Smooth muscle cell (in vitro differentiated cells): ENCODE results near the gene ZIC4. TPM values are rescaled to one million over a fixed set of nuclear protein-coding genes. Genes with fewer than 3 reads are reported as not detected.

ENCODE experiments used
- DNase-seq: peaks from one replicate; lab custom pipeline; 2025; ENCODE audit not compliant: unreplicated experiment; lab: John Stamatoyannopoulos, UW
- H2AFZ ChIP-seq: fragments of 200-600 bp; sonication (generic); 2 replicates; pipeline ENCODE4 v1.6.0; 2016; ENCODE audit warnings: antibody characterized with exemption, low read depth, mild to moderate bottlenecking
- H3F3A ChIP-seq: fragments of 200-600 bp; sonication (generic); 2 replicates; pipeline ENCODE4 v1.6.0; 2017; ENCODE audit warnings: antibody characterized with exemption, low read depth
- H3K27ac ChIP-seq: fragments of 200-600 bp; sonication (generic); 2 replicates; pipeline ENCODE4 v1.5.1; 2016; ENCODE audit warnings: low read depth, mild to moderate bottlenecking
- H3K27me3 ChIP-seq: fragments of 200-600 bp; sonication (generic); 2 replicates; pipeline ENCODE4 v1.6.1; 2016; ENCODE audit warnings: low read depth, mild to moderate bottlenecking
- H3K36me3 ChIP-seq: fragments of 200-600 bp; sonication (generic); 2 replicates; pipeline ENCODE4 v1.5.1; 2016; ENCODE audit warnings: low read depth
- H3K4me1 ChIP-seq: fragments of 200-600 bp; sonication (generic); 2 replicates; pipeline ENCODE4 v1.5.1; 2016; ENCODE audit warnings: low read depth
- H3K4me2 ChIP-seq: fragments of 200-600 bp; sonication (generic); 2 replicates; pipeline ENCODE4 v1.6.0; 2016; ENCODE audit warnings: mild to moderate bottlenecking
- H3K4me3 ChIP-seq: fragments of 200-600 bp; sonication (generic); 2 replicates; pipeline ENCODE4 v1.5.1; 2016; ENCODE audit warnings: mild to moderate bottlenecking
- H3K79me2 ChIP-seq: fragments of 200-600 bp; sonication (generic); 2 replicates; pipeline ENCODE4 v1.6.0; 2016; ENCODE audit warnings: low read depth, mild to moderate bottlenecking
- H3K9ac ChIP-seq: fragments of 200-600 bp; sonication (generic); 2 replicates; pipeline ENCODE4 v1.6.0; 2016; ENCODE audit warnings: low read depth
- H3K9me3 ChIP-seq: fragments of 200-600 bp; sonication (generic); replicated peaks from 2 replicates; pipeline ENCODE4 v1.5.1; 2016; ENCODE audit warnings: low read depth
- H4K20me1 ChIP-seq: fragments of 200-600 bp; sonication (generic); 2 replicates; pipeline ENCODE4 v1.6.0; 2016; ENCODE audit warnings: low read depth
- WGBS: methylation state at CpG from one replicate; pipeline ENCODE4 v1.1.7; 2016; ENCODE audit warnings: low lambda C conversion rate; 5-methylcytosine and 5-hydroxymethylcytosine counted together
- polyA plus RNA-seq: library from polyadenylated mRNA; unstranded; fragments of >200 nt; fragmentation: Nextera tagmentation; extraction: Ambion mirVana; gene quantifications from 2 replicates; pipeline ENCODE4 v1.2.1, GENCODE V29; 2016
- total RNA-seq: library from RNA; depleted of rRNA; stranded (reverse); fragments of >200 nt; gene quantifications from 2 replicates; pipeline ENCODE4 v1.2.3, GENCODE V29; 2014
- TF ChIP-seq, protein P1 (sequence below): fragments of 200-600 bp; sonication (generic); IDR thresholded peaks from 2 replicates; pipeline ENCODE4 v1.5.1; 2017; ENCODE audit warnings: borderline replicate concordance, mild to moderate bottlenecking, antibody characterized with exemption; ENCODE audit not compliant: insufficient read depth, poor library complexity, severe bottlenecking

Gene ZIC4
- total and polyA plus RNA-seq, 2 experiments from 2014 or later = not detected

DNA sequence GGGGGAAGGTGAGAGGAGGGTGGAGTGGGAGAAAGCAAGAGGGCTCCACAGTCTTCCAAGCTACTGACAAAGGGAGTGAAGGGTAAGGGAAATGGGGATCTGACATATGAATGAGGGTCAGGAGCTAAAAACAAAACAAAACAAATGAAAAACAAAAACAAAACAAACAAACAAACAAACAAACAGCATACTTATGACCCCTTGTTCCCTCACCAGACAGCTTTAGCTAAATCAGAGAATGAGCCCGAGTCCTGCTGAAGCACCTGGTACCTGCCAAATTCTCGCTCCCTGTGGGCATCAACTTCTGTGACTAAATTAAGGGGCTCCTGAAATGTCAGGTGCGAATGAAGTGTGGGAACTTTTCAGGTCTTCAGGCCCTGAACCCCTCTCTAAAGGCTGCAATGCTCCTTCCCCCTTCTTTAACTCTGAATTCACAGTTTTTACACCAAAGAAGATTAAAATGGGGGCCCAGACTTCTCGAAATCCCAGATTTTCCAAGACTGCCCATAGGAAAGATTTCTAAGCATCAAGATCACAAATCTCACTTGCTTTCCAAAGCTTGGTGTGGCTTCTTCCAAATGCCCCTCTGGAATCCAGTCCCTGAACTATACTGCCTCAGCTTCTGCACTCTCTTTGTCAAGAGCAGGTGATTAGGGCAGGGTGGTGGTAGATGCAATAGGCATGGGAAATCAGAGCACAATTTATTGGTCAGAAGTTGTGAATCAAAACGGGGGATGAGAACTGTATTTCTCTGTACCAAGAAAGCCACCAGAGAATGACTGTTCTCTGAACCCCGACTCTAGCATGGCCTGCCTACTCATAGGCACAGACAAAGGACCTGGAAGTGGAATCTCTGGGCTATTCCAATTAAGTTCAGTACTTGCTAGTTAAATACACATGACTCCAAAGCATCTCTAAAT, 40.9 kb downstream of the ZIC4 start:
- peaks cover 100% of the 10 kb centered on the region for H3K27me3 ChIP-seq
- no peak overlapping the region for H3K4me3 ChIP-seq
- H3F3A ChIP-seq = no peaks in the 10 kb centered on the region
- no peaks in the 10 kb centered on the region for H4K20me1 ChIP-seq
- no peaks in the 10 kb centered on the region for H3K36me3 ChIP-seq
- peaks cover 7% of the 10 kb centered on the region for H3K4me1 ChIP-seq
- no peak overlapping the region for H3K9ac ChIP-seq
- H3K4me2 ChIP-seq = no peak overlapping the region
- DNase-seq = no peak
- 71% methylated on average over 6 of the region's 6 CpGs for WGBS
- no peaks in the 10 kb centered on the region for H3K79me2 ChIP-seq
- TF ChIP-seq, protein P1, sequence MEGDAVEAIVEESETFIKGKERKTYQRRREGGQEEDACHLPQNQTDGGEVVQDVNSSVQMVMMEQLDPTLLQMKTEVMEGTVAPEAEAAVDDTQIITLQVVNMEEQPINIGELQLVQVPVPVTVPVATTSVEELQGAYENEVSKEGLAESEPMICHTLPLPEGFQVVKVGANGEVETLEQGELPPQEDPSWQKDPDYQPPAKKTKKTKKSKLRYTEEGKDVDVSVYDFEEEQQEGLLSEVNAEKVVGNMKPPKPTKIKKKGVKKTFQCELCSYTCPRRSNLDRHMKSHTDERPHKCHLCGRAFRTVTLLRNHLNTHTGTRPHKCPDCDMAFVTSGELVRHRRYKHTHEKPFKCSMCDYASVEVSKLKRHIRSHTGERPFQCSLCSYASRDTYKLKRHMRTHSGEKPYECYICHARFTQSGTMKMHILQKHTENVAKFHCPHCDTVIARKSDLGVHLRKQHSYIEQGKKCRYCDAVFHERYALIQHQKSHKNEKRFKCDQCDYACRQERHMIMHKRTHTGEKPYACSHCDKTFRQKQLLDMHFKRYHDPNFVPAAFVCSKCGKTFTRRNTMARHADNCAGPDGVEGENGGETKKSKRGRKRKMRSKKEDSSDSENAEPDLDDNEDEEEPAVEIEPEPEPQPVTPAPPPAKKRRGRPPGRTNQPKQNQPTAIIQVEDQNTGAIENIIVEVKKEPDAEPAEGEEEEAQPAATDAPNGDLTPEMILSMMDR = no peak
- H2AFZ ChIP-seq = no peak overlapping the region
- H3K9me3 ChIP-seq = no peaks in the 10 kb centered on the region
- no peak overlapping the region for H3K27ac ChIP-seq

DNA sequence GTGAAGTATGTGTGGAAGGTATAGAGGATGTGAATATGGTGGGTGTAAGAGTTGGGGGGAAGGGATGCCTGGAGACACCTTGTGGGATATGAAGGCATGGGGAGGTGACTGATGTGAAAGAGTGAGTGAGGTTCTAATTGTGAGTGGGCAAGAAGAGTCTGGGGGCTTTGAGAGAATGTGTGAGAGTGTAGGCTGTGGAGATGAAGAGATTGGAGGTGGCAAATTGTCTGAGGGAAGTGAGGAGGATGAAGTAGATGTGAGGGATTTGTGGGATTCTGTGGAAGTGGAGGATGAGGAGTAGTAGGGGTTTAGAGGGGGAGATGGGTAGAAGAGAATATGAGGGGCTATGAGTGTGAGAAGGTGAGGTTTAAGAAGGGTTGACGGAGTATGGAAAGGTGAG, 41.6 kb downstream of the ZIC4 start:
- WGBS = no CpG with 5 or more reads among the region's 1 CpG
- Histone ChIP-seq H3K79me2 (no peaks in the 10 kb centered on the region), H3K9me3 (no peaks in the 10 kb centered on the region), H3K4me3 (no peak overlapping the region), H4K20me1 (no peaks in the 10 kb centered on the region), H3K27ac (no peak overlapping the region), H3K36me3 (no peaks in the 10 kb centered on the region), H2AFZ (no peak overlapping the region), H3K27me3 (peaks cover 100% of the 10 kb centered on the region), H3K4me2 (no peak overlapping the region), H3K9ac (no peak overlapping the region), H3F3A (no peaks in the 10 kb centered on the region), H3K4me1 (peaks cover 6% of the 10 kb centered on the region)
- TF ChIP-seq, protein P1 = no peak
- DNase-seq = no peak

DNA sequence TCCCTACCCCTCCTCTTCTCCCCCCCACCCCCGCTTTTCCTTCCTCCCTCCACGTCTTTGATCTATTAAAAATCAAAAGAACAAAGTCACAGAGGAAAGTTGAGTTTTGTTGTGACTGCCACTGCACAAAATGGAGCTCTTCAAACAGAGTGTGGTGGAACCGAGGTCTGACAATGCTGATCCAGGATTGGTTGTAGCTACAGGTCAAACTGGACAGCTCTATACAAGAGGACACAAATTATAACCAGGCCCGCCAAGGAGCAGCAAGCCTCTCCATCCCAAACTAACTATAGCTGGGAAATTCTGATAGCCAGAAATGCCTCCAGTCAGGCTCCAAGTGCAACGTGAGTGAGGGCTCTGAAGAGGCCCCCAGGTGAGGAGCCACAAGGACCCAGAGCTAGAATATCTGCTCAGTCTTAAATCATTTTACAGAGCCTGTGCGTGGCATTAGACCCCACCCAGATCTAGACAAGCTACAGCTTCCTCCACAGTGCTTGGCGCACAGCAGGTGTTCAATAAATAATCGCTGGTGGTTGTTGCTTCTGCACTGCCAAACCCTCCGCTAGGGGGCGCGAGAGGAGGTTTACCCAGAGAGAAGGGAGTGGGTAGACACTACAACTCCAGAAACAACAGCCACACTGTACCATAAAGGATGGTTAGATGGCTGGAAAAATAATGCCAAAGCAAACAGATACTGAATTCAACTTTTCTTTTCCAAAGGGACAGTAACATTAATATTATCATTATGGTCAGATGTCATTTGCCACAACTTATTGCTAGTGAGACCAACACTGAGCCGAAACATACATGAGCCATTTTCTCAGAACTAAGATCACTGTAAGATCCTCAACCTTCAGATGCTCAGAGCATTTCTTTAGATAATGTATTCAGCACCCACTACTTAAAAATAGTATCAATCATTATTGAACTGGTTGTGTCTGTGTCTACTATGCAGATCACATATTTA, 44.6 kb downstream of the ZIC4 start:
- 15% methylated on average over 12 of the region's 12 CpGs for WGBS
- no peaks in the 10 kb centered on the region for H4K20me1 ChIP-seq
- peaks cover 100% of the 10 kb centered on the region for H3K27me3 ChIP-seq
- TF ChIP-seq, protein P1 = peak; percentile 62
- no peaks in the 10 kb centered on the region for H3F3A ChIP-seq
- H2AFZ ChIP-seq = no peak overlapping the region
- no peak overlapping the region for H3K4me2 ChIP-seq
- no peaks in the 10 kb centered on the region for H3K36me3 ChIP-seq
- H3K4me1 ChIP-seq = peaks cover 7% of the 10 kb centered on the region
- H3K27ac ChIP-seq = no peak overlapping the region
- H3K9me3 ChIP-seq = no peaks in the 10 kb centered on the region
- no peak overlapping the region for H3K9ac ChIP-seq
- no peak for DNase-seq
- H3K79me2 ChIP-seq = no peaks in the 10 kb centered on the region
- no peak overlapping the region for H3K4me3 ChIP-seq
